A549 (cell line): ENCODE measurements around the gene GRID1. TPM values are rescaled to one million over a fixed set of nuclear protein-coding genes. Genes with fewer than 3 reads are reported as not detected.

Experiments
- ATAC-seq, 2 experiments: fragments of 200-7000 bp in 1 of 2; fragments of >200 bp in 1 of 2; cut with Nextera tagmentation in 1 of 2; cut with Tn5 transposase in 1 of 2; 3 replicates each; pipeline versions ENCODE4 v1.8.0 to v1.9.1; 2018 to 2020; ENCODE audit warnings: mild to moderate bottlenecking in 1 of 2, moderate library complexity in 1 of 2
- CTCF ChIA-PET: fragments of 300-600 bp; sonication (Branson Sonifier 250); formaldehyde crosslinking; extraction: SDS; loops from one replicate; lab custom pipeline; 2021; ENCODE audit warnings: antibody characterized with exemption, inconsistent platforms; lab: Yijun Ruan, JAX
- POLR2A ChIA-PET: fragments of 350-600 bp; formaldehyde crosslinking; extraction: SDS; loops from one replicate; lab custom pipeline; 2021; ENCODE audit warnings: antibody characterized with exemption, inconsistent platforms; lab: Yijun Ruan, JAX
- DNase-seq, 2 experiments: peaks; one replicate each; pipeline versions ENCODE4 v3.0.0 to v3.0.0-alpha.2; 2011 to 2016; ENCODE audit warnings: low read depth in 1 of 2, low spot score in 1 of 2
- FAIRE-seq: peaks from 2 replicates; lab custom pipeline; 2011; peaks lifted over from hg19 to GRCh38; lab: Jason Lieb, UNC
- H3K27ac ChIP-seq, 2 experiments: fragments of >200 bp; sonication (Bioruptor Twin); formaldehyde crosslinking; 3 replicates each; pipeline ENCODE4 v1.5.1; 2016 to 2017
- H3K4me1 ChIP-seq: fragments of >200 bp; sonication (Bioruptor Twin); formaldehyde crosslinking; 3 replicates; pipeline ENCODE4 v1.6.1; 2016
- H3K4me2 ChIP-seq: fragments of >200 bp; sonication (Bioruptor Twin); formaldehyde crosslinking; 3 replicates; pipeline ENCODE4 v1.6.1; 2016
- H3K4me3 ChIP-seq: fragments of >200 bp; sonication (Bioruptor Twin); formaldehyde crosslinking; 3 replicates; pipeline ENCODE4 v1.5.1; 2016
- H3K9me3 ChIP-seq: fragments of >200 bp; sonication (Bioruptor Twin); formaldehyde crosslinking; 3 replicates; pipeline ENCODE4 v1.6.1; 2016
- ATOH8 ChIP-seq: fragments of 250-450 bp; sonication (Bioruptor Pico); IDR thresholded peaks from 2 replicates; pipeline ENCODE4 v1.5.0; 2020; ENCODE audit warnings: low read depth, mild to moderate bottlenecking, moderate library complexity
- BCL3 ChIP-seq: fragments of >200 bp; sonication (Bioruptor Twin); formaldehyde crosslinking; IDR thresholded peaks from 3 replicates; pipeline ENCODE4 v1.6.1; 2016
- CBX2 ChIP-seq: fragments of 200-600 bp; sonication (generic); IDR thresholded peaks from 2 replicates; pipeline ENCODE4 v1.6.1; 2016; ENCODE audit warnings: low read depth, mild to moderate bottlenecking, borderline replicate concordance
- CBX8 ChIP-seq: fragments of 200-600 bp; sonication (generic); IDR thresholded peaks from 2 replicates; pipeline ENCODE4 v1.6.1; 2016
- EHMT2 ChIP-seq: fragments of 200-600 bp; sonication (generic); IDR thresholded peaks from 2 replicates; pipeline ENCODE4 v1.6.1; 2016; ENCODE audit warnings: antibody characterized with exemption, low read depth, mild to moderate bottlenecking, moderate library complexity
- EP300 ChIP-seq, 2 experiments: fragments of >200 bp; sonication (Bioruptor Twin); formaldehyde crosslinking; IDR thresholded peaks; 2 replicates in 1 of 2; 3 replicates in 1 of 2; pipeline ENCODE4 v1.6.1; 2016 to 2017
- ESRRA ChIP-seq: fragments of 150-350 bp; IDR thresholded peaks from 2 replicates; pipeline ENCODE4 v1.6.1; 2014; ENCODE audit warnings: mild to moderate bottlenecking, low read length, borderline replicate concordance
- HMGXB4 ChIP-seq: fragments of 250-450 bp; sonication (Bioruptor Pico); IDR thresholded peaks from 2 replicates; pipeline ENCODE4 v1.5.0; 2021; ENCODE audit warnings: mild to moderate bottlenecking, moderate library complexity, borderline replicate concordance
- KDM5A ChIP-seq: fragments of 200-600 bp; sonication (generic); IDR thresholded peaks from 2 replicates; pipeline ENCODE4 v1.6.1; 2016; ENCODE audit warnings: antibody characterized with exemption, mild to moderate bottlenecking
- MAZ ChIP-seq: fragments of 150-350 bp; IDR thresholded peaks from 2 replicates; pipeline ENCODE4 v1.6.1; 2014; ENCODE audit warnings: antibody characterized with exemption, low read depth, low read length, borderline replicate concordance
- MYC ChIP-seq: IDR thresholded peaks from 2 replicates; pipeline ENCODE4 v1.6.1; 2012; ENCODE audit warnings: mild to moderate bottlenecking, inconsistent platforms, low read length, improper control_type of control experiment, borderline replicate concordance
- RCOR1 ChIP-seq: fragments of 150-350 bp; IDR thresholded peaks from 2 replicates; pipeline ENCODE4 v1.6.1; 2014; ENCODE audit warnings: antibody characterized with exemption, low read length, low read depth
- SMC3 ChIP-seq: fragments of >200 bp; sonication (Bioruptor Twin); formaldehyde crosslinking; IDR thresholded peaks from 3 replicates; pipeline ENCODE4 v1.6.1; 2018; ENCODE audit warnings: inconsistent platforms
- ZSCAN20 ChIP-seq: fragments of 250-450 bp; sonication (Bioruptor Pico); IDR thresholded peaks from 2 replicates; pipeline ENCODE4 v1.8.0; 2022; ENCODE audit warnings: mild to moderate bottlenecking, moderate library complexity
- WGBS: methylation state at CpG from one replicate; pipeline ENCODE4 v1.1.6; 2017; ENCODE audit errors: missing lambda C conversion rate; 5-methylcytosine and 5-hydroxymethylcytosine counted together
- polyA plus RNA-seq, 4 experiments: library from polyadenylated mRNA; depleted of rRNA in 3 of 4; stranded (reverse); fragments of >200 nt; fragmentation: RNase III in 1 of 4; extraction: RNeasy Plus Mini Kit Qiagen cat#74134 plus additional on column Dnase treatment in 1 of 4; gene quantifications; 2 replicates in 3 of 4; 3 replicates in 1 of 4; pipeline ENCODE4 v1.2.3, GENCODE V29; 2011 to 2017
- TF ChIP-seq, protein P1 (sequence below): IDR thresholded peaks from 2 replicates; pipeline ENCODE4 v1.6.1; 2012; ENCODE audit warnings: low read depth, borderline replicate concordance
- TF ChIP-seq, protein P2 (sequence below): fragments of 150-350 bp; IDR thresholded peaks from 2 replicates; pipeline ENCODE4 v1.6.1; 2014; ENCODE audit warnings: low read depth, mild to moderate bottlenecking, low read length
- TF ChIP-seq, protein P3 (sequence below): IDR thresholded peaks from 2 replicates; pipeline ENCODE4 v1.6.1; 2012

GRID1 gene
- polyA plus RNA-seq, 2 of the 4 experiments (the other 2 are of a cell fraction): 0.14 to 0.30 TPM

GRCh38 chr10:86135191-86135590 lies 231.4 kb downstream of the GRID1 start:
- Histone ChIP-seq H3K9me3 (no peaks in the 10 kb centered on the region), H3K4me3 (no peak overlapping the region), H3K4me1 (no peaks in the 10 kb centered on the region), H3K27ac (no peak overlapping the region), H3K4me2 (no peak overlapping the region)
- WGBS: 25% methylated on average over 2 of the region's 2 CpGs
- FAIRE-seq (no peak), ATAC-seq (no peak), DNase-seq (no peak)
- CTCF ChIA-PET: no interaction called here
- no peak for TF ChIP-seq MAZ
- POLR2A ChIA-PET: no interaction called here

GRCh38 chr10:86130737-86131475 lies 235.7 kb downstream of the GRID1 start:
- POLR2A ChIA-PET: no interaction called here
- WGBS: 43% methylated on average over 15 of the region's 18 CpGs
- TF ChIP-seq EP300 (IDR thresholded peaks at IDR 0.05): no peak
- TF ChIP-seq CBX2: no peak
- no peak for TF ChIP-seq KDM5A
- TF ChIP-seq ESRRA: no peak
- TF ChIP-seq, protein P1, sequence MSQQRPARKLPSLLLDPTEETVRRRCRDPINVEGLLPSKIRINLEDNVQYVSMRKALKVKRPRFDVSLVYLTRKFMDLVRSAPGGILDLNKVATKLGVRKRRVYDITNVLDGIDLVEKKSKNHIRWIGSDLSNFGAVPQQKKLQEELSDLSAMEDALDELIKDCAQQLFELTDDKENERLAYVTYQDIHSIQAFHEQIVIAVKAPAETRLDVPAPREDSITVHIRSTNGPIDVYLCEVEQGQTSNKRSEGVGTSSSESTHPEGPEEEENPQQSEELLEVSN: no peak
- TF ChIP-seq MYC: no peak
- no peak for TF ChIP-seq EHMT2
- no peak for FAIRE-seq
- ATAC-seq: no peak
- no peak overlapping the region for H3K4me3 ChIP-seq
- H3K27ac ChIP-seq: no peak overlapping the region
- H3K4me2 ChIP-seq: no peak overlapping the region
- H3K4me1 ChIP-seq: no peaks in the 10 kb centered on the region
- no peaks in the 10 kb centered on the region; the same call in 2 of the 3 replicates for H3K9me3 ChIP-seq
- DNase-seq: no peak
- CTCF ChIA-PET: interaction anchor here (1.0 kb wide), 1 partner anchor 8 kb away, joined by 3 read pairs; no protein-coding TSS in a partner anchor

DNA sequence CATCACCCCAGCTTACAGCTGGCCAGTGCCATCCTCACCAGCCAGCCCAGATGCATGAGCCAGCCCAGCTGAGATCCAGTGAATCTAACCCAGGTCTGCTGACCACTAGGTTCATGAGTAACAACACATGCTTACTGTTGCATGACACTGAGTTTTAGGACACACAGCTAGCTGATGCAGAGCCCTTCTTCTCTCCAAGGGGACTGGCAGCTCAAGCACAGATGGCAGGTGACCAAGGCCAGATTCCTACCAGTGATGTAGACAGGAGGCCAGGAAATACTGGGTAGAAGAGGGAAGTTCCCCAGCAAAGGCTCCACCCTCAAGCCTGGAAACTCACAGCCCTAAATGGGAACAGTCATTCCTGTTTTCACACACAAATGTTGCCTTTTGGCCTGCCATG lies 236.6 kb downstream of the GRID1 start:
- CTCF ChIA-PET: interaction anchor here (0.7 to 1.0 kb wide), 2 partner anchors 9 to 200 kb away, joined by 3 read pairs; no protein-coding TSS in a partner anchor
- DNase-seq (no peak), FAIRE-seq (no peak), ATAC-seq (no peak)
- POLR2A ChIA-PET: no interaction called here
- no peak overlapping the region for H3K4me2 ChIP-seq
- H3K27ac ChIP-seq: no peak overlapping the region
- H3K4me1 ChIP-seq: no peaks in the 10 kb centered on the region
- TF ChIP-seq RCOR1 (no peak), KDM5A (no peak), HMGXB4 (CRISPR knock-in tag) (no peak), ZSCAN20 (CRISPR knock-in tag) (no peak)
- TF ChIP-seq, protein P2, sequence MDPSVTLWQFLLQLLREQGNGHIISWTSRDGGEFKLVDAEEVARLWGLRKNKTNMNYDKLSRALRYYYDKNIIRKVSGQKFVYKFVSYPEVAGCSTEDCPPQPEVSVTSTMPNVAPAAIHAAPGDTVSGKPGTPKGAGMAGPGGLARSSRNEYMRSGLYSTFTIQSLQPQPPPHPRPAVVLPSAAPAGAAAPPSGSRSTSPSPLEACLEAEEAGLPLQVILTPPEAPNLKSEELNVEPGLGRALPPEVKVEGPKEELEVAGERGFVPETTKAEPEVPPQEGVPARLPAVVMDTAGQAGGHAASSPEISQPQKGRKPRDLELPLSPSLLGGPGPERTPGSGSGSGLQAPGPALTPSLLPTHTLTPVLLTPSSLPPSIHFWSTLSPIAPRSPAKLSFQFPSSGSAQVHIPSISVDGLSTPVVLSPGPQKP: no peak
- TF ChIP-seq, protein P3, sequence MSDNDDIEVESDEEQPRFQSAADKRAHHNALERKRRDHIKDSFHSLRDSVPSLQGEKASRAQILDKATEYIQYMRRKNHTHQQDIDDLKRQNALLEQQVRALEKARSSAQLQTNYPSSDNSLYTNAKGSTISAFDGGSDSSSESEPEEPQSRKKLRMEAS: no peak
- H3K9me3 ChIP-seq: no peaks in the 10 kb centered on the region; the same call in 2 of the 3 replicates
- no peak overlapping the region for H3K4me3 ChIP-seq

DNA sequence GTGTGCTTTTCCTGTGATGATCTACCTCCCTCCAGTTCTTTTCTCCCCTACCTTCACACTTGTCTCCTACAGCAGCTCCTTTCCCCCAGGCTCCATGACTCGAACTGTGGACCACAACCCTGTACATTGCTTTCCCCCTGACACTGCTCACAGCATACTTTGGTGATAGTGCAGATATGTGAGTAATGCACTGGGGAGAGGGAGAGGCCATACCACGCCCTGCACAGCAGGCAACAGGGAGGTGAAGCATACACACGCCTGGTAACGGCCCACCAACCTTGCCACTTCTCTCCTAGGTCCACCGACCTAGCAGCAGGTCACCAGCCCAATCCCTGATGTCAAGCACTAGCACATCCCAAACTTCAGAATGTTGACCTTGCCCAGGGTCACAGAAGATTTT lies 238.2 kb downstream of the GRID1 start:
- FAIRE-seq: no peak
- H3K4me3 ChIP-seq: no peak overlapping the region
- H3K4me2 ChIP-seq: no peak overlapping the region
- ChIA-PET POLR2A (no interaction called here), CTCF (no interaction called here)
- TF ChIP-seq BCL3 (no peak), ATOH8 (CRISPR knock-in tag) (no peak), CBX8 (no peak), SMC3 (no peak)
- H3K9me3 ChIP-seq: no peaks in the 10 kb centered on the region; the same call in 2 of the 3 replicates
- WGBS: 7% methylated on average over 5 of the region's 5 CpGs
- DNase-seq: no peak
- no peak overlapping the region for H3K27ac ChIP-seq
- H3K4me1 ChIP-seq: no peaks in the 10 kb centered on the region
- peak in 1 of 2 experiments; percentile 28; a peak in 1 of 6 replicates for ATAC-seq
